Measurements from ENCODE around the gene RFC4. TPM values are rescaled to one million over a fixed set of nuclear protein-coding genes. Genes with fewer than 3 reads are reported as not detected.

Gene RFC4
- total RNA-seq, 1 donor from 2014 or later: 8.3 TPM

- Histone ChIP-seq H3K9me3 (no peaks in the 10 kb centered on the region), H3K27ac (peak within 1 kb of the TSS; percentile 96), H3K4me3 (peak within 1 kb of the TSS; percentile 88), H3K36me3 (peaks cover 41% of the 10 kb centered on the region), H3K4me1 (peaks cover 36% of the 10 kb centered on the region), H3K27me3 (no peaks in the 10 kb centered on the region)
- TF ChIP-seq, protein P1, sequence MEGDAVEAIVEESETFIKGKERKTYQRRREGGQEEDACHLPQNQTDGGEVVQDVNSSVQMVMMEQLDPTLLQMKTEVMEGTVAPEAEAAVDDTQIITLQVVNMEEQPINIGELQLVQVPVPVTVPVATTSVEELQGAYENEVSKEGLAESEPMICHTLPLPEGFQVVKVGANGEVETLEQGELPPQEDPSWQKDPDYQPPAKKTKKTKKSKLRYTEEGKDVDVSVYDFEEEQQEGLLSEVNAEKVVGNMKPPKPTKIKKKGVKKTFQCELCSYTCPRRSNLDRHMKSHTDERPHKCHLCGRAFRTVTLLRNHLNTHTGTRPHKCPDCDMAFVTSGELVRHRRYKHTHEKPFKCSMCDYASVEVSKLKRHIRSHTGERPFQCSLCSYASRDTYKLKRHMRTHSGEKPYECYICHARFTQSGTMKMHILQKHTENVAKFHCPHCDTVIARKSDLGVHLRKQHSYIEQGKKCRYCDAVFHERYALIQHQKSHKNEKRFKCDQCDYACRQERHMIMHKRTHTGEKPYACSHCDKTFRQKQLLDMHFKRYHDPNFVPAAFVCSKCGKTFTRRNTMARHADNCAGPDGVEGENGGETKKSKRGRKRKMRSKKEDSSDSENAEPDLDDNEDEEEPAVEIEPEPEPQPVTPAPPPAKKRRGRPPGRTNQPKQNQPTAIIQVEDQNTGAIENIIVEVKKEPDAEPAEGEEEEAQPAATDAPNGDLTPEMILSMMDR (IDR thresholded peaks at IDR 0.05): no peak
- DNase-seq (peak; percentile 95), ATAC-seq (peak; percentile 94)
- intact Hi-C loops (cut with DNase I): no loop called here
Measured at GRCh38 chr3:186783058-186783730, 23.1 kb downstream of the RFC4 start, which contains the start of gene EIF4A2. Gene EIF4A2, plus strand, starts transcription at chr3:186783577. Its CDS starts 34 bp downstream, at chr3:186783611.

- H3K9me3 ChIP-seq: no peaks in the 10 kb centered on the region
- H3K27me3 ChIP-seq: no peaks in the 10 kb centered on the region
- peaks cover 31% of the 10 kb centered on the region for H3K4me1 ChIP-seq
- TF ChIP-seq, protein P1 (IDR thresholded peaks at IDR 0.05): no peak
- H3K27ac ChIP-seq: peak overlapping the region; percentile 96
- peak overlapping the region; percentile 88 for H3K4me3 ChIP-seq
- peaks cover 35% of the 10 kb centered on the region for H3K36me3 ChIP-seq
- DNase-seq (no peak), ATAC-seq (peak; percentile 4)
- intact Hi-C loops (cut with DNase I): no loop called here
Measured at GRCh38 chr3:186782542-186783057, 23.7 kb downstream of the RFC4 start.

DNA sequence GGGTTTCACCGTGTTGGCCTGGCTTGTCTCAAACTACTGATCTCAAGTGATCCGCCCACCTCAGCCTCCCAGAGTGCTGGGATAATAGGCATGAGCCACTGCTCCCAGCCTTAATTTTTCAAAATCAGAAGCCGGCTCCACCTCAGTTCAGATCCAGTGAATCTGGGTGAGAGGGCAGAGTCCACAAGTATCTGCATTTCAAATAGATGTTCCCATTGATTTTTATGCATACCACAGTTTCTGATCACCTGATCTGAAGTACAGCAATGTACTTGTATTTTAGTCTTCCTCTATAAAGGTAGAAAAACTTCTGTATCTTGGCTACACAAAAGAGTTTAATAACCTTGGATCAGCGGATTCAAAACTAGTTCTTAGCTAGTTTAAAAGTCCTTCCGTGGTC is 27.1 kb downstream of the RFC4 start:
- Histone ChIP-seq H3K4me3 (no peak overlapping the region), H3K27ac (no peak overlapping the region), H3K27me3 (no peaks in the 10 kb centered on the region), H3K4me1 (no peaks in the 10 kb centered on the region), H3K36me3 (peaks cover 1% of the 10 kb centered on the region), H3K9me3 (no peaks in the 10 kb centered on the region)
- ATAC-seq (no peak), DNase-seq (no peak)
- intact Hi-C loops (cut with DNase I): no loop called here
- TF ChIP-seq, protein P1 (IDR thresholded peaks at IDR 0.05): no peak

GRCh38 chr3:186775999-186776398 is 30.3 kb downstream of the RFC4 start:
- H3K9me3 ChIP-seq: no peaks in the 10 kb centered on the region
- peaks cover 3% of the 10 kb centered on the region for H3K27me3 ChIP-seq
- DNase-seq (no peak), ATAC-seq (no peak)
- intact Hi-C loops (cut with DNase I): no loop called here
- TF ChIP-seq, protein P1 (IDR thresholded peaks at IDR 0.05): no peak
- H3K4me3 ChIP-seq: no peak overlapping the region
- H3K27ac ChIP-seq: no peak overlapping the region
- peaks cover 14% of the 10 kb centered on the region for H3K4me1 ChIP-seq
- H3K36me3 ChIP-seq: no peaks in the 10 kb centered on the region

- peak; percentile 97 for ATAC-seq
Measured at GRCh38 chr3:186772701-186773417, 33.4 kb downstream of the RFC4 start.

More at GRCh38 chr3:186772701-186773417, 33.4 kb downstream of the RFC4 start:
- Histone ChIP-seq H3K9me3 (no peaks in the 10 kb centered on the region), H3K4me1 (peaks cover 14% of the 10 kb centered on the region), H3K27me3 (peaks cover 3% of the 10 kb centered on the region), H3K4me3 (peak overlapping the region; percentile 56), H3K27ac (peak overlapping the region; percentile 73), H3K36me3 (no peaks in the 10 kb centered on the region)
- DNase-seq: peak; percentile 88
- TF ChIP-seq, protein P1 (IDR thresholded peaks at IDR 0.05): no peak
- intact Hi-C loops (cut with DNase I): no loop called here

Data from upper lobe of right lung (tissue), 1 donor.